ENCODE results near the gene CCDC28B.
A peak's percentile ranks its signal among the peaks of the same experiment; 100 is the strongest.

CCDC28B gene

GRCh38 chr1:32221980-32222755 lies 21.8 kb downstream of the CCDC28B start, which contains the start of the genes EIF3I and TMEM234:
Gene EIF3I (plus strand): TSS chr1:32222407. CDS start chr1:32222442, 35 bp downstream.
Gene TMEM234 (minus strand): TSS chr1:32222353. CDS start chr1:32222322, 31 bp downstream.
- DNase-seq (ENCODE audit: low spot score): peak; percentile 95

DNA sequence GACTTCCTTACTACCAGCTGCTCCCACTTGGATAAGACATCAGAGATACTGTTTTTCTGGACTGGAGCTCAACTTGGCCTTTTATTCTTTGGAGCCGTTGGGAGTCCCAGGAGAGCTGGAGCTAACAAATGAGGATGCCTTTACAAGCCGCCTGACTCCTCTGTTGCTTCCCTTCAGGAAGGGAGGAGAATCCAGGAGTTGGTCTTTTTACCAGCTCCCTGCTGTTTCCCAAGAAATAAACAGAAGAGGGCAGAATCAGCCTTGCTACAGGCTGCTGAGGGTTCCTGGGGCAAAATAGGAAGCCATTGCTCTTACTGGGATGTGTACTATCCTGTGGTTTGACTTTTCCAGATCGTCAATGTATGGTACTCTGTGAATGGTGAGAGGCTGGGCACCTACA lies 23.3 kb downstream of the CCDC28B start:
- no peak for DNase-seq (ENCODE audit: low spot score)

DNA sequence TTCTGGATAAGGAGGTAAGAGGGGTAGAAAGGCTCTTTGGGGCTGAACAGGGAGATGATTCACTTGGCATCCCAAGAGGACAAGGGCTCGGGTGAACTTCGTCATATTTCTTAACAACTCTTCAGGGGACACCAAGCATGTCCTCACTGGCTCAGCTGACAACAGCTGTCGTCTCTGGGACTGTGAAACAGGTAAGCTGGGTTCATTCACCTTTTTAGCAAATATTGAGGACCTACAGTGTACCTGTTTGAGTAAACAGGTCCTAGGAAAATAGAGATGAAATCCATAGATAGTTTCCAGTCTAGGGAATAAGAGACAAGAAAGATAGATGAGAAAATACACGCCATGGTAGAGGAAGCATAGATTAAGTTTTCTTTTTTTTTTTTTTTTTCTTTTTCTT lies 23.9 kb downstream of the CCDC28B start:
- DNase-seq (ENCODE audit: low spot score): no peak

GRCh38 chr1:32228771-32229170 lies 28.4 kb downstream of the CCDC28B start:
- DNase-seq (ENCODE audit: low spot score): no peak

DNA sequence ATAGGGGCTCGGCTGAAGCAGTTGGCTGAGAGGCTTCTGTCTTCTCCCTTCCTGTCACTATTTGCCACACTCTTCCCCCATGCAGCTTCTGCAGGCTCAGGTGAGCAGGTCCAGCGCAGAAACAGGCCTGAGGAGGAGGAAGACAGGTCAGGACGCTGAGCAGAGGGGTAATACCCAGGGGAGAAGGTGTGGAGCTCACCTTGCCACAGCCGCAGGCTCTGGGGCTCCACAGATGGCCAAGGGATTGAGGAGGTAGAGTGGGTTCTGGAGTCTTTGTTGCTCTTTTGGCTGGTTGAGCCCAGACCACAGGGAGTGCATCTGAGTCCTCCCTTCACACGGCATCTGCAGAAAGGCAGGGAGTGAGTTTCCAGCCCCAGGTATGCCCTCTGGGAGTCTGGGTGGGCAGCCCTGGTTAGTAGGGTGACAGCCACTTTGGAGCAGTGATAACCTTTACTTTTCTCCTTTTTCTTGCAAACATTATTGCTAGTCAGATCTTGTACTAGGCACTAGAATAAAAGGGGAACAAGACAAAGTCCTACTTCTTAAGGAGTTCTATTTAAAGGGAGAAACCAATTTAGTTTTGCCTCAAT lies 31.5 kb downstream of the CCDC28B start:
- no peak for DNase-seq (ENCODE audit: low spot score)

- no peak for DNase-seq (ENCODE audit: low spot score)
Observed at GRCh38 chr1:32232558-32233304, 32.3 kb downstream of the CCDC28B start.

- no peak for DNase-seq (ENCODE audit: low spot score)
Observed at GRCh38 chr1:32234792-32235191, 34.4 kb downstream of the CCDC28B start.

GRCh38 chr1:32239337-32239736 lies 38.9 kb downstream of the CCDC28B start:
- DNase-seq (ENCODE audit: low spot score): no peak

DNA sequence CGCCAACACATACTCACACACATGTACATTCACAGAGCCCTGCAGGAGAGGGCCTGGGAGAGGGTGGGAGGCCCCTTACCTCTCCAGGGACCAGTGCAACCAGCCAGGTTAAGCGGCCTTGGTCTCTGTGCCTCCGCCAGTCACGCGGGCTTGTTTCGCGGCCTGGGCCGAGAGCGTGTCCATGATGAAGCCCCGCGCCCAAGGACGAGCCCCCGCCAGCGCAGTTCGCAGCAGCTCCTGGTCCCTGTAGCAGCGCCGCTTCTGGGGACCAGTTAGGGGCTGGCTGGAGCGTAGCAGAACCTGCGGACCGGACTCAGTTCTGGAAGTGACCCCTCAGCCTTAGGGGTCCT lies 39.4 kb downstream of the CCDC28B start:
- DNase-seq (ENCODE audit: low spot score): no peak

- peak; percentile 89 for DNase-seq (ENCODE audit: low spot score)
Observed at GRCh38 chr1:32240140-32240951, 40.0 kb downstream of the CCDC28B start.

DNA sequence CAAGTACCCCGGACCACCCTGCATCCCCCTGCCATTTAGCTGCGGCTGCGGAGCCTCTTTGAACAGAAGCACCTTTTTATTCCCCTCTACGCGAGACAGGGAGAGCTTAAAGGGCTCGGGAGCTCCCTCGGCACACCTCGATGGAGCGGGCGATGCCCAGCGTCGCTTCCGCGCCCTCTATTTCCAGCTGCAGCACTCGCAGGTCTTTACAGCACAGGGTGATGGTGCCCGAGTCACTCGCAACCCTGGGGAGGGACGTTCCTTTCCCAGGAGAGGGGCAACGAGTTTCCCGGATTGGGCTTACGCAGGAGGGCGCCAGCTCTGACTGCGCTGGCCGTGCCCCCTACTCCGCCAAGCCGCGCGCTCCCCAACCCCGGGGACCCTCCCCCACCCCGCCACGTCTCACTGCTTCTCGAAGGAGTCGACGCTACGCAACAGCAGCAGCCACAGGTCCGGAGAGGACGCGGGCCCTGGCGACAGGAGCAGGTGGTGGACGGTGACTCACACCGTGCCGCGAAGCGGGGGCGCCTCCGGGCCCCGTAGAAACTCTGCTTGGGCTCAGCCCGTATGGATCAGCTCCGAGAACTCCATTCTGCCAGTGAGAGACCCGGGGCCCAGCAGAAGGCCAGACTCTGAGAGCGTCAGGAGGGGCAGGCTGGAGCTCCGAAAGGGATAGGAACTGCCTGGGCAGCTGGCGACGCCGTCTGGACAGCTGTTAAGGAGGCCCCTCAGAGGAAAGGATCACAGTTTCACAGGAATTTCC lies 40.8 kb downstream of the CCDC28B start:
- peak; percentile 62 for DNase-seq (ENCODE audit: low spot score)

GRCh38 chr1:32242341-32242851 lies 42.0 kb downstream of the CCDC28B start:
- DNase-seq (ENCODE audit: low spot score): no peak

DNA sequence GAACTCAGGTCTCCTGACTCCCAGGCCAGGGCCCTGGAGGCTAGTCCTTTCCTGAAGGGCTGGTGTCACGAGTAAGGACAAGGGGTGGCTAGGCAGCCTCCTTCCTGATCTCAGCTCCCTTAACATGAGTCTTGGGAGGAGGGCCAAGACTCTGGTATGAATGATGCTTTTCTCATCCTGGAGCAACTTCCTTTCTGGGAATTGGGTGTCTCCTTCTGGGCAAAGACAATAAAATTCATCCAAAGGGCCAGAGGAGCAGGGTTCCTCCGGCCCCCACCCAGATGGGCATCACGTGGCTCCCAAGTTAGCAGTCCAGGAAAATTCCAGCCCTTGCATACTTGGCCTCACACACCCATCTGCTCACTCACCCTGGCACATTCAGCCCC lies 46.5 kb downstream of the CCDC28B start, which contains the start of gene FAM167B:
TSS of gene FAM167B (plus strand) at position 335 of the 386 bp plus-strand sequence. CDS start 200 bp downstream, outside the sequence.
- DNase-seq (ENCODE audit: low spot score): no peak

DNA sequence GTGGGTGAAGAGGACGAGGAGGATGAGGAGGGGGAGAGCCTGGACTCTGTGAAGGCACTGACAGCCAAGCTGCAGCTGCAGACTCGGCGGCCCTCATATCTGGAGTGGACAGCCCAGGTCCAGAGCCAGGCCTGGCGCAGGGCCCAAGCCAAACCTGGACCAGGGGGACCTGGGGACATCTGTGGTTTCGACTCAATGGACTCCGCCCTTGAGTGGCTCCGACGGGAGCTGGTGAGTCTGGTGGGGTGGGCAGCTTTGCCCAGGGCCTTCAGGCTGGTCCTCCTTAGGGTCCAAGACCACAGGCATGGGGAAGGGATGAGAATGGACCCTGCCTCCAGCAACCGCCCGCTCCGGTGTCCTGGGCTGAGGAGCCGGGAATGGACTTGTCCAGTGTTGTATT lies 47.1 kb downstream of the CCDC28B start:
- no peak for DNase-seq (ENCODE audit: low spot score)

DNA sequence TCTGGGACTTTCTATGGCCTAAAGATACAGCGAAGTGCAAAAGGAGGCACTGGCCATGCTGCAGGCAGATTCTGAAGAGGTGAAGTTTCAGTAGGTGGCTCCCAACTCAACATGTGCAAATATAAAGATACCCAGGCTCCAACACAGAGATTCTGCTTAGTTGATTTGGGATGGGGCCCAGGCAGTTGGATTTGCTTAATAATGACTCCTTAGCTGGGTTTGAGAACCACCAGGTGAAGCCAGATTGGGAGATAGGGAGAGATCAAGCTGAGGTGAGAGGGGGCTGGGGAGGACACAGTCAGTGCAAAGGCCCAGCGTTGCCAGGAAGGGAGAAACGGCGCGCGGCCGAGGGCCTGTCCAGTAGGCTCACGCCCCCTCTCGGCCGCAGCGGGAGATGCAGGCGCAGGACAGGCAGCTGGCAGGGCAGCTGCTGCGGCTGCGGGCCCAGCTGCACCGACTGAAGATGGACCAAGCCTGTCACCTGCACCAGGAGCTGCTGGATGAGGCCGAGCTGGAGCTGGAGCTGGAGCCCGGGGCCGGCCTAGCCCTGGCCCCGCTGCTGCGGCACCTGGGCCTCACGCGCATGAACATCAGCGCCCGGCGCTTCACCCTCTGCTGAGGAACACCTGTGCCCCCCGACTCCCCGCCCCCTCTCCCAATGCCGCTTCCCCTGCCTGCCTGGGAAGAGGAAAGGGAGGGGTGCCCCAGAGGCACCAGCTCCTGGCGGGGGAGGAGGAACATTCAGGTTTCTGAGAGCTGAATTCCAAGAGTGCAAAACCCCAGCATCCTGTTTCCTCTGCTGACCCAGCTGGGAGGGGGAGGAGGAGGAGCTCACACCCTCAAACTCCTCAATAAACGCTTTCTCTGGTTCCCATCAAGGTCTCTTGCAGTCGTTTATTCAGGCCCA lies 47.8 kb downstream of the CCDC28B start:
- peak; percentile 95 for DNase-seq (ENCODE audit: low spot score)

DNA sequence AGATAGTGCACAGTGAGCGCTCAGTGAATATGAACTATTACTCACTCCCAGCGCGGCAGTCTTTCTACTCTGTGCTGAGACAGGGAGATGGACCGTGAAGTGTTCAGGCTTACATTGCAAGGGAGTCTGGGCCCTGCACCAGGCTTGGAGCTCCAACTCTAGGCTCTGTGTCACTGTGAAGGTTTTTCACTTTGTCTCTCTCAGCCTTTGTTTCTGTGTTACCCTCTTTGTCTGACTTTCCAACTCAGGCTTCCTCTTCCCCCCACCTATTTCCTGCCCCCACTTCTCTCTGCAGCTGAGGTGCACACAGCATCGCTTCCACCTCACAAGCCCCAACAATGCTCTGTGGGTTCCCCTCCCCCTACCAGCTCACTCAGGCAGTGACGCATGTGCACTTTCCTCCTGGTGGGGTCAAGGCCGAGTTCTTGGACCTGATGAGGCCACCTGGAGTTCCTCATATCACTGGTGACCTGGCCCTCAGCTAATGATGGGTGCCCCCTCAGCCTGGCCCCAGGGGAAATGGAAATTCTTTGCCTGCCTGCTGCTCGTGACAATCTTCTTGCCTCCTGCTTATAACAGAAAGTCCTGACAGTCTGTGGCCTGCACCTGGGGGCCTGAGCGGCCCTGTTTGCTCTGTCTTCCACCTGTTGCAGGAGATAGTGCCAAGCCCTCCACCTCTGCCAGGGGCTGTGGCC lies 49.6 kb downstream of the CCDC28B start:
- DNase-seq (ENCODE audit: low spot score): peak; percentile 39

DNA sequence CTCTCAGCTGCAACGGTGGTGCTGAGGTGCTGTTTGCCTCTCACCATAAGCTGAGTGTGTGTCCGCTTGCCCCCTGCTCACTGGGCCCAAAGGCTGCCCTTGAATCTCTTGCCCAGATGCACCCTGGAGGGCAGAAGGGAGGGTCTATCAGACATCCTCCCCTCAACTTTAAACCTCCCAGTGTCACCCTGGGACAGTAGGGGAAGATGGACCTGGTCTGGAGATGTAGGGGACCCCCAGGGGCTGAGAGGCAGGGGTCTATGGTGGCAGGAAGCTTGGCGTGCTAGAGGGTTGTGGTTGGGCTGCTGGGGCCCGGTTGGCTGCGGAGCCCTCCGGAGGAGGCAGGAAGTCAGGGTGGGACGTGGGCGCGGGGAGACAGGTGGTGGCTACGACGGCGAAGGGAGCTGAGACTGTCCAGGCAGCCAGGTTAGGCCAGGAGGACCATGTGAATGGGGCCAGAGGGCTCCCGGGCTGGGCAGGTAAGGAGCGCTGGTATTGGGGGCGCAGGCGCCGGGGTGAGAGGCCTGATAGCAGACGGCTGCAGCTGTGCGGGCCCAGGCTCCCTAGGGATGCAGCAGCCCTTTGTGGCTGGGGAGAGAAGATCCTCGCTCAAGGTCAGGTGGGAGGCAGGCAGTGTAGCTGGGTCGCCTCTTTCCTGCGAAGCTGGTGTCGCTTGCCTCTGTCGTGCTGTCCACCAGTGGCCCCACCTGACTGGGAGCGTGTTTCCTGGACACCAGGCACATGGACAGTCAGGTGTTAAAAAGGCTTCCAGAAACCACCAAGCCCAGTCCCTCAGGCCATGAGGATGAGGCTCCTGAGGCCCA lies 50.7 kb downstream of the CCDC28B start, which contains the start of gene LCK:
TSS of gene LCK (plus strand) at position 373 of the 824 bp plus-strand sequence. CDS start 23,065 bp downstream, outside the sequence.
- no peak for DNase-seq (ENCODE audit: low spot score)

Data from iPS-NIHi11 (cell line).